Nephron (organoid): ENCODE results near the gene POTEF.
A peak's percentile ranks its signal among the peaks of the same experiment; 100 is the strongest.
"Not testable (repeated sequence)": the region's sequence is repeated elsewhere in the genome, so short reads cannot be mapped to it uniquely, and the experiment has no call there.

Experiments
- H3K27ac Mint-ChIP-seq, 3 experiments: 2 replicates each; pipeline ENCODE4 v1.8.0; 2020; ENCODE audit warnings: mixed read lengths in 3 of 3, mild to moderate bottlenecking in 2 of 3, moderate library complexity in 1 of 3
- H3K27me3 Mint-ChIP-seq: 2 replicates; pipeline ENCODE4 v1.8.0; 2021; ENCODE audit warnings: low read depth, mild to moderate bottlenecking, moderate library complexity, mixed read lengths
- H3K36me3 Mint-ChIP-seq: 2 replicates; pipeline ENCODE4 v1.8.0; 2020; ENCODE audit warnings: low read depth, mixed read lengths
- H3K4me1 Mint-ChIP-seq: 2 replicates; pipeline ENCODE4 v1.8.0; 2020; ENCODE audit warnings: mixed read lengths
- H3K4me3 Mint-ChIP-seq, 3 experiments: 2 replicates each; pipeline ENCODE4 v1.8.0; 2020; ENCODE audit warnings: mild to moderate bottlenecking in 3 of 3, mixed read lengths in 3 of 3, moderate library complexity in 2 of 3
- H3K9me3 Mint-ChIP-seq: 2 replicates; pipeline ENCODE4 v1.8.0; 2020; ENCODE audit warnings: mixed read lengths
- TF ChIP-seq, protein P1 (sequence below), 3 experiments: fragments of 200-600 bp; sonication (generic); IDR thresholded peaks; one replicate each; pipeline ENCODE4 v1.5.0; 2021; ENCODE audit warnings: antibody characterized with exemption in 3 of 3; ENCODE audit not compliant: unreplicated experiment in 3 of 3

The POTEF gene

DNA sequence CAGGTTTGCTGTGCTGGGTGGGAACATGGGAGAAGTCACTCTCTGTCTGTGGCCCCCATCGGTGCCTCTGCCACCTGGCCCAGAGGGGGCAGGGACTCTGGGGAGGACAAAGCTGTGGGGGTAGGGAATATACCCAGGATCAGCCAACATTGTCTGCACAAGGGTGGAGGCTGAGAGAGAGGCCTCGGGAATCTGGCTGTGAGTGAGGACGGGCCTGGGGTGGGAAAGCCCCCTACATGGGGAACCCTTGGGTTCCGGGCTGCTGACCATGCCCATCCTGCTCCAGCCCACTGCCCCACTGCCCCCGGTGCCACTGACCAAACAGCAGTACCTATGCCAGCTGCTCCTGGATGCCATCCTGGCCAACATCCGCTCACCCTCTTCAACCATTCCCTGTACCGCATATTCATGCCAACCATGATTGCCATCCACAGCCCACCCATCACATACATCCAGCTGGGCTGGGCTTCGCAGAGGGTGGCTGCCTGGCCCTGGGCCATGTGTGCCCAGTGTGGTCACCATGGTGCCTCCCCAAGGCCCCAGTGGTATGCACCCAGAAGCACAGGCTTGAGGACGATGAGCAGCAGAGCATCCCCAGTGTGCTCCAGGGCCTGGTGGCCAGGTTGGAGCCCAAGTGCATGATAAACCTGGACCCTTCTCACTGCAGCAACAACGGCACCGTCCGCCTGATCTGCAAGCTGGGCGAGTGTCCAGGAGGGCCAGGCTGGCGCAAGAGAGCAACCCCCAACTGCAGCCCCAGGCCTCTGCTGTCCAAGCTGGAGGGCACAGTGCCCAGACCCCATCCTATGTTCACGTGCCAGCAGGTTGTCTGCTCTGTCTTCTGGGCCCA lies 6.9 kb upstream of the POTEF start:
- peaks cover 11% of the 10 kb centered on the region for H3K4me1 Mint-ChIP-seq
- no peak overlapping the region for H3K4me3 Mint-ChIP-seq
- TF ChIP-seq, protein P1, sequence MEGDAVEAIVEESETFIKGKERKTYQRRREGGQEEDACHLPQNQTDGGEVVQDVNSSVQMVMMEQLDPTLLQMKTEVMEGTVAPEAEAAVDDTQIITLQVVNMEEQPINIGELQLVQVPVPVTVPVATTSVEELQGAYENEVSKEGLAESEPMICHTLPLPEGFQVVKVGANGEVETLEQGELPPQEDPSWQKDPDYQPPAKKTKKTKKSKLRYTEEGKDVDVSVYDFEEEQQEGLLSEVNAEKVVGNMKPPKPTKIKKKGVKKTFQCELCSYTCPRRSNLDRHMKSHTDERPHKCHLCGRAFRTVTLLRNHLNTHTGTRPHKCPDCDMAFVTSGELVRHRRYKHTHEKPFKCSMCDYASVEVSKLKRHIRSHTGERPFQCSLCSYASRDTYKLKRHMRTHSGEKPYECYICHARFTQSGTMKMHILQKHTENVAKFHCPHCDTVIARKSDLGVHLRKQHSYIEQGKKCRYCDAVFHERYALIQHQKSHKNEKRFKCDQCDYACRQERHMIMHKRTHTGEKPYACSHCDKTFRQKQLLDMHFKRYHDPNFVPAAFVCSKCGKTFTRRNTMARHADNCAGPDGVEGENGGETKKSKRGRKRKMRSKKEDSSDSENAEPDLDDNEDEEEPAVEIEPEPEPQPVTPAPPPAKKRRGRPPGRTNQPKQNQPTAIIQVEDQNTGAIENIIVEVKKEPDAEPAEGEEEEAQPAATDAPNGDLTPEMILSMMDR (IDR thresholded peaks at IDR 0.05; ENCODE audit: unreplicated experiment in 3 of 3) = no peak
- H3K27ac Mint-ChIP-seq = no peak overlapping the region
- H3K27me3 Mint-ChIP-seq = no peaks in the 10 kb centered on the region
- H3K9me3 Mint-ChIP-seq = no peaks in the 10 kb centered on the region
- no peaks in the 10 kb centered on the region for H3K36me3 Mint-ChIP-seq

DNA sequence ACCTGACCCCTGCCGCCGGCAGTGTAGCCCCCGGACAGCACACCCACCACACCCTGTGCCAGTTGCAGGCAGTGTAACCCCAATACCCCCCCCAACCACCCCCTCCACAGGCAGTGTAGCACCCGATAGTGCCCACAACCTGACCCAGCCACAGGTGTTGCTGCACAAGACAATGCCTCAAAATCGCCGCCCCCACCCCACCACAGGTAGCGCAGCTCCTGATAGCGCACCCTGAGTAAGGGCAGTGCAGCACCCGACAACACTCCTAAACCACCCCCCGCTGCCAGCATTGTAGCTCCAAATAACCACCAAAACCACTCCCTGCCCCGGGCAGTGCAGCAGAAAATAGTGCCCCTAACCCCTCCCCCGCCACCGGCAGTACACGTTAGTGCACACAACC lies 558 bp downstream of the POTEF start:
- H3K27me3 Mint-ChIP-seq, H3K9me3 Mint-ChIP-seq, H3K4me1 Mint-ChIP-seq, H3K36me3 Mint-ChIP-seq: not testable (repeated sequence)
- H3K27ac Mint-ChIP-seq = peak overlapping the region in 1 of 3 experiments; percentile 23
- H3K4me3 Mint-ChIP-seq = peak overlapping the region; percentile 100

DNA sequence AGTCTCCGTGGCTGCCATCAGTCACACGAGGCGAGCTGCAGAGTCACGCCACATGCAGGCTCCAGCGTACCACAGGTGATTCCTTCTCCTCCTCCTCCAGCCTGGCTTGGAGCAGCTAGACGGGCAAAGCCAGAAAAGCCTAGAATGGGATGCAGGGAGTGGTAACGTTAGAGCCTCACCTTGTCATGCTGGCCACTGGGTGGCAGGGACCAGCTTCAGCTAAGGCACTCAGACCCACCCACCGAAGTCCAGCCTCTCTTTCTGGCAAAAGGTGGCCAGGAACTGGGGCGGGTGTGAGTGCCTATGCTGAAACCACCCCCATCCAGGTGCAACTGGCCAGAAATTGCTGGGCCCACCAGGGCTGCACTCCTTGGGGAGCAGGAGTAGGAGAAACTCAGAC lies 1.3 kb downstream of the POTEF start:
- H3K27ac Mint-ChIP-seq, H3K4me1 Mint-ChIP-seq, H3K27me3 Mint-ChIP-seq, H3K9me3 Mint-ChIP-seq, H3K36me3 Mint-ChIP-seq: not testable (repeated sequence)
- peak overlapping the region; percentile 100 for H3K4me3 Mint-ChIP-seq

- H3K36me3 Mint-ChIP-seq, H3K4me1 Mint-ChIP-seq, H3K4me3 Mint-ChIP-seq, H3K27ac Mint-ChIP-seq, H3K27me3 Mint-ChIP-seq, H3K9me3 Mint-ChIP-seq: not testable (repeated sequence)
Observed at GRCh38 chr2:130120924-130121323, 8.1 kb downstream of the POTEF start.

DNA sequence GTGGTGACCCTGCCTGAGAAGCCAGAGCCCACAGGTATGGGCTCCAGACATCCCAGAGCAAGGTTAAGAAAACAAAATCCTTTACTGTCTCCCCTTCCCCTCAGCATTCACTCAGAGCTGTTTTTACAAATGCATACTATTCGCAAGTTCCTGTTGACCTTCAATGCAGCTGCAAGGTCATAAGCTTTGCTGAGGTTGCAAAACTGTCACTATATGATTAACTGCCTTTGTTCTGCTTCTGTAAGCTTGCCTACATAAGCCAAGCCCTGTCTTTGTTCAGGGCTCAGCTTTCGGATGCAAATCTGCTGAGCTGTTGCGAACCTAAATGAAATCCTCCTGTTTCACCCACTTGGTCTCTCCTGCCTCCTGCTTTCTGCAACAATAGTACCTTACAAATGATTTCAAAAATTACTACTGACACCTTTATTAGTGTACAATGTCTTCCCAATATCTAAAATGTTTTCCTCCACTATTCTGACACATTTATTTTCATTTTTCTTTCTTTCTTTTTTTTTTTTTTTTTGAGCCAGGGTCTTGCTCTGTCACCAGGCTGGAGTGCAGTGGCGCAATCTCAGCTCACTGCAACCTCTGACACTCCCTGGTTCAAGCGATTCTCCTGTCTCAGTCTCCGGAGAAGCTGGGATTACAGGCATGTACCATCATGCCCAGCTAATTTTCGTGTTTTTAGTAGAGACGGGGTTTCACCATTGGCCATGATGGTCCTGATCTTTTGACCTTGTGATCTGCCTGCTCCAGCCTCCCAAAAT lies 26.2 kb downstream of the POTEF start:
- not testable (repeated sequence) for H3K4me1 Mint-ChIP-seq, H3K27me3 Mint-ChIP-seq, H3K36me3 Mint-ChIP-seq, H3K9me3 Mint-ChIP-seq
- H3K27ac Mint-ChIP-seq = peak overlapping the region; percentile 71 to 97 (median 97)
- peak overlapping the region in 1 of 3 experiments; percentile 40 for H3K4me3 Mint-ChIP-seq

- H3K9me3 Mint-ChIP-seq, H3K27me3 Mint-ChIP-seq, H3K27ac Mint-ChIP-seq, H3K4me3 Mint-ChIP-seq, H3K36me3 Mint-ChIP-seq, H3K4me1 Mint-ChIP-seq: not testable (repeated sequence)
Observed at GRCh38 chr2:130062645-130063044, 66.4 kb downstream of the POTEF start.

GRCh38 chr2:130059982-130060381 lies 69.0 kb downstream of the POTEF start:
- H3K4me1 Mint-ChIP-seq, H3K27ac Mint-ChIP-seq, H3K9me3 Mint-ChIP-seq, H3K27me3 Mint-ChIP-seq, H3K4me3 Mint-ChIP-seq, H3K36me3 Mint-ChIP-seq: not testable (repeated sequence)

DNA sequence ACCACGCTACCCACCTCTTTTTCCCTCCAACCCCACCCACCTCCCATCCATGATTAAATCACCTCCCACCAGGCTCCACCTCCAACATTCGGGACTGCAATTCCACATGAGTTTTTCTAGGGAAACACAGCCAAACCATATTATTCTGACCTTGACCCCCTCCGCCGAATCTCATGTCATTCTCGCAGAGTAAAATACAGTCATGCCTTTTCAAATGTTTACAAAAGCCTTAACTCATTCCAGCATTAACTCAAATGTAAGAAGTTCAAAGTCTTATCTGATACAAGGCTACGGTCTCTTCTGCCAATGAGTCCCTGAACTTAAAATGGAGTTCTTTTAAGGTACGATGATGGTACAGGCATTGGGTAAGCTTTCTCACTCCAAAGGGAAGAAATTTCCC lies 72.7 kb downstream of the POTEF start:
- not testable (repeated sequence) for H3K27ac Mint-ChIP-seq, H3K9me3 Mint-ChIP-seq, H3K4me1 Mint-ChIP-seq, H3K36me3 Mint-ChIP-seq, H3K27me3 Mint-ChIP-seq, H3K4me3 Mint-ChIP-seq

DNA sequence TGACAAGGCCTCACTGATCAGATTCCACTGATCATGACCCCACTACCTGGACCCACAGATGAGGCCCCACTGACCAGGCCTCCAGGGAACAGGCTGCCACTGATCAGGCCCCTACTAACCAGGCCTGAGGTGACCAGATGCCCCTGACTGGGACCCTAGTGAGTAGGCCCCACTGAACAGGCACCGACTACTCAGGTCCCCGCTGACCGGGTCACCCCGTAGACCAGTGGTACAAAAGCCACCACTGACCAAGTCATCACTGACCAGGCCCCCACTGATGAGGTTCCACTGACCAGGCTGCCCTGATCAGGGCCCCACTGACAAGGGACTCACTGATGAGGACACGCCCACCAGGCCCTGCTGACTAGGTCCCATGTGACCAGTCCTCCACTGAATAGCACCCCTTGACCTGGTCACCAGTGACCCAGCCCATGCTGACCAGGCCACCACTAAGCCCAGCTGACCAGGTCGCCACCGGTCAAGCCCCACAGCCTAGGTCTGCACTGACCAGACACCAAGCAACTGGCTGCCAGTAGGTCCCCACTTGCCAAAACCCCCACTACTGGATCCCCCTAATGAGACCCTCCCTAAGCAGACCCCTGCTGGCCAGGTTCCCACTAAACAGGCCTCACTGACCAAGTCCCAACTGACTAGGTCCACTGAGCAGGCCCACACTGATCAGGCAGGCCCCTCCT lies 75.7 kb downstream of the POTEF start:
- not testable (repeated sequence) for H3K4me3 Mint-ChIP-seq, H3K4me1 Mint-ChIP-seq, H3K27ac Mint-ChIP-seq, H3K27me3 Mint-ChIP-seq, H3K36me3 Mint-ChIP-seq, H3K9me3 Mint-ChIP-seq

DNA sequence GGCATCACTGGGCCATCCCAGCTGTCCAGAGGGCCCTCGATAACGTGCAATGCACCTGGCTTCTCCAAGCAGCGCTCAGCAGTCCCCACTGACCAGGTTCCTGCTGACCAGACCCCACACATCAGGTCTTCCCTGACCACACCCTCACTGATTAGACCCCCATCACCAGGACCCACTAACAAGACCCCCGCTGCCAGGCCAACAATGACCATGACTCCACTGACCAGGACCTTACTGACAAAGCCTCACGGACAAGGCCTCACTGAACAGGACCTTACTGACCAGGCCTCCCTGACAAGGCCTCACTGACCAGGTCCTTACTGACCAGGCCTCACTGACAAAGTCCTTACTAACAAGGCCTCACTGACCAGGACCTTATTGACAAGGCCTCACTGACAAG lies 76.6 kb downstream of the POTEF start:
- not testable (repeated sequence) for H3K27me3 Mint-ChIP-seq, H3K4me3 Mint-ChIP-seq, H3K27ac Mint-ChIP-seq, H3K36me3 Mint-ChIP-seq, H3K9me3 Mint-ChIP-seq, H3K4me1 Mint-ChIP-seq

- not testable (repeated sequence) for H3K4me1 Mint-ChIP-seq, H3K36me3 Mint-ChIP-seq, H3K27me3 Mint-ChIP-seq, H3K27ac Mint-ChIP-seq, H3K4me3 Mint-ChIP-seq, H3K9me3 Mint-ChIP-seq
Observed at GRCh38 chr2:130048422-130048821, 80.6 kb downstream of the POTEF start.

DNA sequence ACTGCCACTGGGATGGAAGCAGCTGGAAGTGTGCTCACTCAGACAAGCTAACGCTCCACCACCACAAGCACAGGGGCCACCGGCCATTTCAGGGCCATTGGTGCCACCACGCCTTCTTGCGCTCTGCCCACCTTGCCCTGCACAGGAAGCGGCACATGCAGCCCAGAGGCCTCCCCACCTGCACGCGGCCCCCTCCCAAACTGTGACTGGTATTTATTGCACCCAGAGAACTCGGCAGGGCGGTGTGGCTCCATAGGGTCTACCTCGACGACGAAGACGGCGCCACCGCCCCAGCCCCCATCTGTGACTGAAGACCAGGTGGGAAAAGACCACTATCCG lies 90.8 kb downstream of the POTEF start:
- H3K27ac Mint-ChIP-seq, H3K4me1 Mint-ChIP-seq, H3K4me3 Mint-ChIP-seq, H3K9me3 Mint-ChIP-seq, H3K27me3 Mint-ChIP-seq: not testable (repeated sequence)
- H3K36me3 Mint-ChIP-seq = peaks cover 12% of the 10 kb centered on the region

- H3K9me3 Mint-ChIP-seq, H3K27ac Mint-ChIP-seq, H3K27me3 Mint-ChIP-seq, H3K4me3 Mint-ChIP-seq, H3K4me1 Mint-ChIP-seq: not testable (repeated sequence)
- peaks cover 17% of the 10 kb centered on the region for H3K36me3 Mint-ChIP-seq
Observed at GRCh38 chr2:130025931-130026330, 103.1 kb downstream of the POTEF start.
